HepG2 (cell line): ENCODE results near the gene ARHGAP26. TPM values are rescaled to one million over a fixed set of nuclear protein-coding genes. Genes with fewer than 3 reads are reported as not detected.

ENCODE experiments used
- ATAC-seq: fragments of 200-7000 bp; cut with Tn5 transposase; 3 replicates; pipeline ENCODE4 v1.9.1; 2020; ENCODE audit warnings: mild to moderate bottlenecking, moderate library complexity
- BruUV-seq: library from RNA; stranded (reverse); fragments of 400-500 nt; replicated peaks from 2 replicates; lab custom pipeline; 2021; lab: Mats Ljungman, UMichigan
- CTCF ChIA-PET: fragments of 300-600 bp; formaldehyde crosslinking; extraction: SDS; loops from one replicate; lab custom pipeline; 2021; ENCODE audit warnings: low total read pairs, inconsistent platforms, low intra/inter-chr PET ratio; lab: Yijun Ruan, JAX
- POLR2A ChIA-PET: fragments of 350-600 bp; sonication (Branson Sonifier 250); formaldehyde crosslinking; loops from one replicate; lab custom pipeline; 2020; ENCODE audit warnings: antibody characterized with exemption, inconsistent platforms; lab: Yijun Ruan, JAX
- DNase-seq: peaks from one replicate; pipeline ENCODE4 v3.0.0-alpha.2; 2015; ENCODE audit warnings: low spot score
- FAIRE-seq: peaks from 3 replicates; lab custom pipeline; 2011; peaks lifted over from hg19 to GRCh38; lab: Jason Lieb, UNC
- H2AFZ ChIP-seq: one replicate; pipeline ENCODE4 v1.6.1; 2011; ENCODE audit warnings: low read length, inconsistent platforms
- H3K27ac ChIP-seq: fragments of 300-600 bp; 3 replicates; pipeline ENCODE4 v1.8.0; 2011; ENCODE audit warnings: mixed run types, mild to moderate bottlenecking, mixed read lengths, low read length, inconsistent platforms; ENCODE audit not compliant: insufficient read depth; ENCODE audit errors: extremely low read length
- H3K27me3 ChIP-seq, 2 experiments: fragments of 200-600 bp in 1 of 2; 2 replicates in 1 of 2; 3 replicates in 1 of 2; pipeline versions ENCODE4 v1.6.0 to v1.8.0; 2011; ENCODE audit warnings: low read length in 2 of 2, mild to moderate bottlenecking in 2 of 2, moderate library complexity in 2 of 2, inconsistent platforms in 1 of 2; ENCODE audit not compliant: insufficient read depth in 2 of 2, control insufficient read depth in 1 of 2
- H3K36me3 ChIP-seq, 2 experiments: fragments of 200-600 bp in 1 of 2; replicated peaks in 1 of 2; 2 replicates in 1 of 2; 3 replicates in 1 of 2; pipeline versions ENCODE4 v1.5.1 to v1.8.0; 2011; ENCODE audit warnings: low read length in 2 of 2, inconsistent platforms in 1 of 2; ENCODE audit not compliant: insufficient read depth in 2 of 2, control insufficient read depth in 1 of 2
- H3K4me1 ChIP-seq: 2 replicates; pipeline ENCODE4 v1.5.1; 2012; ENCODE audit warnings: low read length, inconsistent platforms; ENCODE audit not compliant: insufficient read depth
- H3K4me2 ChIP-seq: 2 replicates; pipeline ENCODE4 v1.6.0; 2011; ENCODE audit warnings: low read depth, low read length, inconsistent platforms
- H3K4me3 ChIP-seq, 3 experiments: fragments of 200-600 bp in 1 of 3; sonication (generic), shearing (Covaris generic) in 1 of 3; replicated peaks in 1 of 3; 2 replicates each; pipeline ENCODE4 v1.5.1; 2011 to 2016; ENCODE audit warnings: low read length in 3 of 3, inconsistent platforms in 2 of 3, low read depth in 2 of 3, mild to moderate bottlenecking in 2 of 3, control low read depth in 1 of 3, mixed read lengths in 1 of 3; ENCODE audit not compliant: insufficient read depth in 1 of 3
- H3K79me2 ChIP-seq: one replicate; pipeline ENCODE4 v1.6.1; 2011; ENCODE audit warnings: low read length, inconsistent platforms; ENCODE audit not compliant: insufficient read depth
- H3K9ac ChIP-seq: 2 replicates; pipeline ENCODE4 v1.6.0; 2011; ENCODE audit warnings: mild to moderate bottlenecking, low read depth, low read length, inconsistent platforms; ENCODE audit not compliant: insufficient read depth
- H3K9me3 ChIP-seq: 2 replicates; pipeline ENCODE4 v1.5.1; 2012; ENCODE audit warnings: mild to moderate bottlenecking, low read length
- H4K20me1 ChIP-seq: 2 replicates; pipeline ENCODE4 v1.6.0; 2011; ENCODE audit warnings: inconsistent platforms, mild to moderate bottlenecking, low read length, moderate library complexity; ENCODE audit not compliant: insufficient read depth
- CHCHD3 ChIP-seq: sonication (generic); formaldehyde crosslinking; IDR thresholded peaks from 2 replicates; pipeline ENCODE4 v1.8.0; 2022; ENCODE audit warnings: mild to moderate bottlenecking, missing genetic modification reagents, moderate library complexity
- FIP1L1 ChIP-seq: fragments of 200-400 bp; formaldehyde crosslinking; IDR thresholded peaks from 2 replicates; pipeline ENCODE4 v1.6.1; 2018; ENCODE audit warnings: low read depth, mild to moderate bottlenecking, low read length, moderate library complexity, borderline replicate concordance; ENCODE audit not compliant: insufficient read depth
- FOXP1 ChIP-seq, 2 experiments: fragments of 450-650 bp in 1 of 2; IDR thresholded peaks; 2 replicates each; pipeline ENCODE4 v1.6.1; 2017 to 2018; ENCODE audit warnings: antibody characterized with exemption in 1 of 2
- GATA4 ChIP-seq: sonication (generic); IDR thresholded peaks from 2 replicates; pipeline ENCODE4 v1.6.1; 2016; ENCODE audit warnings: antibody characterized with exemption, low read depth, borderline replicate concordance
- HMGA1 ChIP-seq: sonication (generic); formaldehyde crosslinking; conservative IDR thresholded peaks from 2 replicates; pipeline ENCODE4 v1.4.0; 2020; ENCODE audit warnings: missing genetic modification reagents
- IRX3 ChIP-seq: sonication (generic); formaldehyde crosslinking; IDR thresholded peaks from 2 replicates; pipeline ENCODE4 v1.8.1; 2023; ENCODE audit warnings: mild to moderate bottlenecking, low read depth, missing genetic modification reagents, borderline replicate concordance
- RAD51 ChIP-seq: fragments of 450-650 bp; IDR thresholded peaks from 2 replicates; pipeline ENCODE4 v1.6.1; 2016; ENCODE audit warnings: borderline replicate concordance
- TCF7L2 ChIP-seq: IDR thresholded peaks from 2 replicates; pipeline ENCODE4 v1.6.1; 2011; ENCODE audit warnings: mild to moderate bottlenecking, low read depth, low read length, moderate library complexity
- ZNF317 ChIP-seq: sonication (generic); formaldehyde crosslinking; IDR thresholded peaks from 2 replicates; pipeline ENCODE4 v1.5.0; 2020; ENCODE audit warnings: mild to moderate bottlenecking, missing genetic modification reagents
- ZSCAN21 ChIP-seq: sonication (generic); formaldehyde crosslinking; IDR thresholded peaks from 2 replicates; pipeline ENCODE4 v1.8.0; 2022; ENCODE audit warnings: mild to moderate bottlenecking, missing genetic modification reagents, moderate library complexity, borderline replicate concordance
- WGBS: methylation state at CpG from one replicate; pipeline ENCODE4 v1.1.6; 2017; ENCODE audit warnings: low lambda C conversion rate; 5-methylcytosine and 5-hydroxymethylcytosine counted together
- in situ Hi-C: cut with HindIII; loops from 2 replicates; pipeline ENCODE4 v1.10.0; 2017; ENCODE audit warnings: low pct_unique_long_range_greater_than_20kb; ENCODE audit not compliant: extremely low pct_ligation_motif_present
- intact Hi-C: fragments of 100-400 bp; cut with micrococcal nuclease; formaldehyde crosslinking; loops from one replicate; pipeline ENCODE4 v1.10.0; 2022; ENCODE audit not compliant: unreplicated experiment
- polyA plus RNA-seq, 8 experiments: library from polyadenylated mRNA; depleted of rRNA in 3 of 8; stranded (reverse) in 7 of 8; unstranded in 1 of 8; fragments of >200 nt; fragmentation: Illumina TruSeq in 4 of 8; extraction: Trizol in 4 of 8; gene quantifications; 2 replicates each; pipeline versions ENCODE4 v1.2.1 to v1.2.3, GENCODE V29; 2011 to 2016; ENCODE audit warnings: low read depth in 4 of 8, missing spikeins in 1 of 8, mixed read lengths in 1 of 8; ENCODE audit not compliant: insufficient read depth in 1 of 8
- total RNA-seq, 5 experiments: library from RNA; depleted of rRNA; stranded (reverse); fragments of >200 nt; fragmentation: Illumina TruSeq; extraction: Trizol; gene quantifications; 2 replicates each; pipeline ENCODE4 v1.2.3, GENCODE V29; 2016; ENCODE audit warnings: low read depth in 1 of 5
- TF ChIP-seq, protein P1 (sequence below): IDR thresholded peaks from 2 replicates; pipeline ENCODE4 v1.4.0; 2020; ENCODE audit warnings: mild to moderate bottlenecking, missing genetic modification reagents
- TF ChIP-seq, protein P2 (sequence below): sonication (generic); formaldehyde crosslinking; IDR thresholded peaks from 2 replicates; pipeline ENCODE4 v1.4.0; 2020; ENCODE audit warnings: missing genetic modification reagents
- TF ChIP-seq, protein P3 (sequence below): sonication (generic); formaldehyde crosslinking; IDR thresholded peaks from 2 replicates; pipeline ENCODE4 v1.5.1; 2020; ENCODE audit warnings: mild to moderate bottlenecking, moderate library complexity, missing genetic modification reagents

The ARHGAP26 gene
- total and polyA plus RNA-seq, 2 of the 13 experiments (the other 11 are each of a cell fraction or from before 2014, with no cell fraction given), result 9.6 to 18.2 TPM

DNA sequence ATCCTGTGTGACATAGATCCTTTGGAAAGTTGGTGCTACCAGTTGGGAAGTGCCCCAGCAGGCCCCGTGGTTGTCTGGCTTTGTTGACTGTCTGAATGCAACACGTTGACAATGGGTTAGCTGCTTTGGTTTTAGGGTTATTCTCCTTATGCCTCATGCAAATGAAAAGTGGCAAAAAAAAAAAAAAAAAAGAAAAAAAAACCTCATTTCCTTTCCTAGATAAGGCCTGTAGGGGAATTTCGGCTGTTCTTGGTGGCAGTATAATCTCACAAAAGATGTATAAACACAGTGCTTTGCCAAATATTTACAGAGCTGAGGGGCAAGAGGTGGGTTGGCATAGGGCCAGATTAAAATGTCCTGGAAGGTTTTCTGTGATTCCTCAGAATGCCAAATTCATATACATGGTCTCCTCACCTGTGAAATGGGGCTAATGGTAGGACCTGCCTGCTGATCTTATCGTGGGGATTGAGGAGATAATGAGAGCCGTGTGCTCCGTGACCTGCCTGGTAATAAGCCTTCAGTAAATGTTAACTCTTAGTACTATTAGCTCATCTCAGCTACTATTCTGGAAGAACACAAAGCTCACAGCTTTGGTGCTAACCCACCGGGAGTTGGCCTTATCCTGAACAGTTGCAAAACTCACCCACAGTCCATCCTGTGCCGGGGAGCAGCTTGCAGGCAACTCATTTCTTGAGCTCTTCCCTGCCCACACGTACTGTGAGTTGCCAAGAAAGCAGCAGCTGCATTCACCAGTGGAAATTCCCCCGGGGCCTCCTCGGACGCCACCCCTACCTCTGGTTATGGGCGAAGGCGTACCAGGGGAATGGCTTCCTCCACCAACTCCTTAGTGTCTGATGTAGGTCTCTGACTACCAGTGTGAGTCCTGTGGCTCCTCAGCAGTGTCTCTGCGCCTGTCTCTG, 413.0 kb downstream of the ARHGAP26 start:
- Histone ChIP-seq H3K4me3 (peak overlapping the region in 1 of 3 experiments; percentile 8; a peak in 1 of 6 replicates), H3K9ac (no peak overlapping the region), H3K9me3 (no peaks in the 10 kb centered on the region), H3K36me3 (peaks cover 3 to 4% of the 10 kb centered on the region in 2 experiments; a peak in 2 of 5 replicates), H2AFZ (no peak overlapping the region), H3K27me3 (no peaks in the 10 kb centered on the region), H3K4me2 (peak overlapping the region; percentile 64), H4K20me1 (no peaks in the 10 kb centered on the region), H3K27ac (peak overlapping the region; percentile 58), H3K79me2 (no peaks in the 10 kb centered on the region), H3K4me1 (peaks cover 40% of the 10 kb centered on the region)
- CTCF ChIA-PET, result no interaction called here
- ATAC-seq (peak; percentile 95), DNase-seq (peak; percentile 66), FAIRE-seq (peak; percentile 78)
- WGBS, result 30% methylated on average over 14 of the region's 15 CpGs
- POLR2A ChIA-PET, result interaction anchor here (1.0 to 2.1 kb wide), 2 partner anchors 221 to 491 kb away, joined by 3 to 6 read pairs; partner anchors contain the start of gene NR3C1
- intact Hi-C loops (loop anchor here (2.0 kb wide), 1 partner anchor 14 kb away; no protein-coding TSS in a partner anchor), in situ Hi-C loops (no loop called here)
- no TSS peak for BruUV-seq
- TF ChIP-seq, protein P1, sequence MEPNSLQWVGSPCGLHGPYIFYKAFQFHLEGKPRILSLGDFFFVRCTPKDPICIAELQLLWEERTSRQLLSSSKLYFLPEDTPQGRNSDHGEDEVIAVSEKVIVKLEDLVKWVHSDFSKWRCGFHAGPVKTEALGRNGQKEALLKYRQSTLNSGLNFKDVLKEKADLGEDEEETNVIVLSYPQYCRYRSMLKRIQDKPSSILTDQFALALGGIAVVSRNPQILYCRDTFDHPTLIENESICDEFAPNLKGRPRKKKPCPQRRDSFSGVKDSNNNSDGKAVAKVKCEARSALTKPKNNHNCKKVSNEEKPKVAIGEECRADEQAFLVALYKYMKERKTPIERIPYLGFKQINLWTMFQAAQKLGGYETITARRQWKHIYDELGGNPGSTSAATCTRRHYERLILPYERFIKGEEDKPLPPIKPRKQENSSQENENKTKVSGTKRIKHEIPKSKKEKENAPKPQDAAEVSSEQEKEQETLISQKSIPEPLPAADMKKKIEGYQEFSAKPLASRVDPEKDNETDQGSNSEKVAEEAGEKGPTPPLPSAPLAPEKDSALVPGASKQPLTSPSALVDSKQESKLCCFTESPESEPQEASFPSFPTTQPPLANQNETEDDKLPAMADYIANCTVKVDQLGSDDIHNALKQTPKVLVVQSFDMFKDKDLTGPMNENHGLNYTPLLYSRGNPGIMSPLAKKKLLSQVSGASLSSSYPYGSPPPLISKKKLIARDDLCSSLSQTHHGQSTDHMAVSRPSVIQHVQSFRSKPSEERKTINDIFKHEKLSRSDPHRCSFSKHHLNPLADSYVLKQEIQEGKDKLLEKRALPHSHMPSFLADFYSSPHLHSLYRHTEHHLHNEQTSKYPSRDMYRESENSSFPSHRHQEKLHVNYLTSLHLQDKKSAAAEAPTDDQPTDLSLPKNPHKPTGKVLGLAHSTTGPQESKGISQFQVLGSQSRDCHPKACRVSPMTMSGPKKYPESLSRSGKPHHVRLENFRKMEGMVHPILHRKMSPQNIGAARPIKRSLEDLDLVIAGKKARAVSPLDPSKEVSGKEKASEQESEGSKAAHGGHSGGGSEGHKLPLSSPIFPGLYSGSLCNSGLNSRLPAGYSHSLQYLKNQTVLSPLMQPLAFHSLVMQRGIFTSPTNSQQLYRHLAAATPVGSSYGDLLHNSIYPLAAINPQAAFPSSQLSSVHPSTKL, result peak; percentile 75
- TF ChIP-seq ZSCAN21 (no peak), CHCHD3 (CRISPR knock-in tag) (no peak), ZNF317 (CRISPR knock-in tag) (no peak), HMGA1 (no peak), IRX3 (CRISPR knock-in tag) (no peak), GATA4 (no peak), FOXP1 (IDR thresholded peaks at IDR 0.05) (no peak), FOXP1 (CRISPR knock-in tag; IDR thresholded peaks at IDR 0.05) (peak; percentile 25; the same call in 1 of the 2 replicates), TCF7L2 (no peak), RAD51 (no peak), FIP1L1 (no peak)
- TF ChIP-seq, protein P2, sequence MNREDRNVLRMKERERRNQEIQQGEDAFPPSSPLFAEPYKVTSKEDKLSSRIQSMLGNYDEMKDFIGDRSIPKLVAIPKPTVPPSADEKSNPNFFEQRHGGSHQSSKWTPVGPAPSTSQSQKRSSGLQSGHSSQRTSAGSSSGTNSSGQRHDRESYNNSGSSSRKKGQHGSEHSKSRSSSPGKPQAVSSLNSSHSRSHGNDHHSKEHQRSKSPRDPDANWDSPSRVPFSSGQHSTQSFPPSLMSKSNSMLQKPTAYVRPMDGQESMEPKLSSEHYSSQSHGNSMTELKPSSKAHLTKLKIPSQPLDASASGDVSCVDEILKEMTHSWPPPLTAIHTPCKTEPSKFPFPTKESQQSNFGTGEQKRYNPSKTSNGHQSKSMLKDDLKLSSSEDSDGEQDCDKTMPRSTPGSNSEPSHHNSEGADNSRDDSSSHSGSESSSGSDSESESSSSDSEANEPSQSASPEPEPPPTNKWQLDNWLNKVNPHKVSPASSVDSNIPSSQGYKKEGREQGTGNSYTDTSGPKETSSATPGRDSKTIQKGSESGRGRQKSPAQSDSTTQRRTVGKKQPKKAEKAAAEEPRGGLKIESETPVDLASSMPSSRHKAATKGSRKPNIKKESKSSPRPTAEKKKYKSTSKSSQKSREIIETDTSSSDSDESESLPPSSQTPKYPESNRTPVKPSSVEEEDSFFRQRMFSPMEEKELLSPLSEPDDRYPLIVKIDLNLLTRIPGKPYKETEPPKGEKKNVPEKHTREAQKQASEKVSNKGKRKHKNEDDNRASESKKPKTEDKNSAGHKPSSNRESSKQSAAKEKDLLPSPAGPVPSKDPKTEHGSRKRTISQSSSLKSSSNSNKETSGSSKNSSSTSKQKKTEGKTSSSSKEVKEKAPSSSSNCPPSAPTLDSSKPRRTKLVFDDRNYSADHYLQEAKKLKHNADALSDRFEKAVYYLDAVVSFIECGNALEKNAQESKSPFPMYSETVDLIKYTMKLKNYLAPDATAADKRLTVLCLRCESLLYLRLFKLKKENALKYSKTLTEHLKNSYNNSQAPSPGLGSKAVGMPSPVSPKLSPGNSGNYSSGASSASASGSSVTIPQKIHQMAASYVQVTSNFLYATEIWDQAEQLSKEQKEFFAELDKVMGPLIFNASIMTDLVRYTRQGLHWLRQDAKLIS (CRISPR knock-in tag), result no peak
- TF ChIP-seq, protein P3, sequence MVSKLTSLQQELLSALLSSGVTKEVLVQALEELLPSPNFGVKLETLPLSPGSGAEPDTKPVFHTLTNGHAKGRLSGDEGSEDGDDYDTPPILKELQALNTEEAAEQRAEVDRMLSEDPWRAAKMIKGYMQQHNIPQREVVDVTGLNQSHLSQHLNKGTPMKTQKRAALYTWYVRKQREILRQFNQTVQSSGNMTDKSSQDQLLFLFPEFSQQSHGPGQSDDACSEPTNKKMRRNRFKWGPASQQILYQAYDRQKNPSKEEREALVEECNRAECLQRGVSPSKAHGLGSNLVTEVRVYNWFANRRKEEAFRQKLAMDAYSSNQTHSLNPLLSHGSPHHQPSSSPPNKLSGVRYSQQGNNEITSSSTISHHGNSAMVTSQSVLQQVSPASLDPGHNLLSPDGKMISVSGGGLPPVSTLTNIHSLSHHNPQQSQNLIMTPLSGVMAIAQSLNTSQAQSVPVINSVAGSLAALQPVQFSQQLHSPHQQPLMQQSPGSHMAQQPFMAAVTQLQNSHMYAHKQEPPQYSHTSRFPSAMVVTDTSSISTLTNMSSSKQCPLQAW (CRISPR knock-in tag), result 0 out of 2 replicates have a peak, but pooled peaks have one; percentile 19
